ENCODE data around the gene RBKS.
A peak's percentile ranks its signal among the peaks of the same experiment; 100 is the strongest.

RBKS gene

GRCh38 chr2:27772804-27773203 is 117.4 kb downstream of the RBKS start:
- Histone ChIP-seq H3K4me1 (ENCODE audit: control insufficient read depth, insufficient read depth, low read length) (peaks cover 9% of the 10 kb centered on the region; the same call in 1 of the 2 replicates), H3K9me3 (ENCODE audit: control insufficient read depth, insufficient read depth, low read depth, low read length) (no peaks in the 10 kb centered on the region), H3K36me3 (ENCODE audit: control insufficient read depth in 2 of 2, insufficient read depth in 1 of 2, low read length in 2 of 2) (peaks cover 4 to 34% of the 10 kb centered on the region in 2 experiments; a peak in 2 of 3 replicates), H3K27ac (ENCODE audit: extremely low read depth, low read depth, low read length) (no peak overlapping the region), H3K4me3 (ENCODE audit: low read depth, low read length) (peak overlapping the region; percentile 97)
- no peak for TF ChIP-seq PRDM10 (tag by site-specific recombination; IDR thresholded peaks at IDR 0.05)
- no peak for TF ChIP-seq ZNF473 (tag by site-specific recombination; IDR thresholded peaks at IDR 0.05)
- TF ChIP-seq ZBTB1 (tag by site-specific recombination; IDR thresholded peaks at IDR 0.05) = no peak
- no peak for TF ChIP-seq ZNF248 (tag by site-specific recombination; IDR thresholded peaks at IDR 0.05)
- no peak for TF ChIP-seq PRDM1 (tag by site-specific recombination; IDR thresholded peaks at IDR 0.05)
- no peak for TF ChIP-seq ZNF501 (tag by site-specific recombination; IDR thresholded peaks at IDR 0.05)
- no peak for TF ChIP-seq ZSCAN16 (tag by site-specific recombination; IDR thresholded peaks at IDR 0.05)
- no peak for TF ChIP-seq TCF7L2 (IDR thresholded peaks at IDR 0.05; ENCODE audit: borderline replicate concordance, low read depth, low read length)
- TF ChIP-seq ZNF132 (tag by site-specific recombination; IDR thresholded peaks at IDR 0.05; ENCODE audit: borderline replicate concordance) = no peak
- TF ChIP-seq ZNF48 (tag by site-specific recombination; IDR thresholded peaks at IDR 0.05) = no peak
- TF ChIP-seq ZNF654 (tag by site-specific recombination; IDR thresholded peaks at IDR 0.05; ENCODE audit: low read depth) = no peak
- TF ChIP-seq ZNF624 (tag by site-specific recombination; IDR thresholded peaks at IDR 0.05) = no peak
- TF ChIP-seq ZNF600 (tag by site-specific recombination; IDR thresholded peaks at IDR 0.05) = no peak
- no peak for TF ChIP-seq SETDB1 (IDR thresholded peaks at IDR 0.05; ENCODE audit: insufficient read length, low read length)
- TF ChIP-seq ZNF274 (IDR thresholded peaks at IDR 0.05; ENCODE audit: low read length) = no peak
- TF ChIP-seq ZNF274 (tag by site-specific recombination; IDR thresholded peaks at IDR 0.05; ENCODE audit: borderline replicate concordance) = no peak
- ChIA-PET POLR2A (no interaction called here), CTCF (interaction anchor here (0.5 to 1.3 kb wide), 5 partner anchors 28 to 707 kb away, joined by 3 to 4 read pairs (median 3); no protein-coding TSS in a partner anchor)

- ChIA-PET POLR2A (no interaction called here), CTCF (no interaction called here)
- H3K27ac ChIP-seq (ENCODE audit: extremely low read depth, low read depth, low read length) = peak within 1 kb of the TSS; percentile 58
- H3K9me3 ChIP-seq (ENCODE audit: control insufficient read depth, insufficient read depth, low read depth, low read length) = no peaks in the 10 kb centered on the region
- peaks cover 9% of the 10 kb centered on the region; the same call in 1 of the 2 replicates for H3K4me1 ChIP-seq (ENCODE audit: control insufficient read depth, insufficient read depth, low read length)
- peak within 1 kb of the TSS; percentile 97 for H3K4me3 ChIP-seq (ENCODE audit: low read depth, low read length)
- H3K36me3 ChIP-seq (ENCODE audit: control insufficient read depth in 2 of 2, insufficient read depth in 1 of 2, low read length in 2 of 2) = peaks cover 4 to 30% of the 10 kb centered on the region in 2 experiments; a peak in 2 of 3 replicates
- TF ChIP-seq PRDM2 (tag by site-specific recombination; IDR thresholded peaks at IDR 0.05; ENCODE audit: borderline replicate concordance) = no peak
- no peak for TF ChIP-seq AEBP2 (tag by site-specific recombination; IDR thresholded peaks at IDR 0.05; ENCODE audit: borderline replicate concordance)
- no peak; the same call in 1 of the 2 replicates for TF ChIP-seq ELK4 (IDR thresholded peaks at IDR 0.05; ENCODE audit: borderline replicate concordance, low read depth, low read length)
- no peak for TF ChIP-seq ZNF623 (tag by site-specific recombination; IDR thresholded peaks at IDR 0.05)
These were observed 118.4 kb downstream of the RBKS start, which contains the start of gene MRPL33 for GRCh38 chr2:27771548-27772335. Gene MRPL33 (plus strand): TSS chr2:27771719. CDS start chr2:27771778, 59 bp downstream.

All from HEK293 (cell line).